ENCODE results near the gene BCAM.

The BCAM gene

GRCh38 chr19:44789943-44790483 lies 18.9 kb upstream of the BCAM start:
- DNase-seq (ENCODE audit: low spot score) = no peak

GRCh38 chr19:44792281-44792680 lies 16.6 kb upstream of the BCAM start:
- DNase-seq (ENCODE audit: low spot score) = no peak

GRCh38 chr19:44794610-44795009 lies 14.3 kb upstream of the BCAM start:
- no peak for DNase-seq (ENCODE audit: low spot score)

GRCh38 chr19:44795398-44795987 lies 13.4 kb upstream of the BCAM start:
- no peak for DNase-seq (ENCODE audit: low spot score)

- DNase-seq (ENCODE audit: low spot score) = no peak
Measured at GRCh38 chr19:44796701-44797115, 12.2 kb upstream of the BCAM start.

GRCh38 chr19:44799627-44800346 lies 9.1 kb upstream of the BCAM start:
- no peak for DNase-seq (ENCODE audit: low spot score)

- DNase-seq (ENCODE audit: low spot score) = peak; percentile 65
Measured at GRCh38 chr19:44800461-44800860, 8.4 kb upstream of the BCAM start.

GRCh38 chr19:44803442-44804428 lies 5.2 kb upstream of the BCAM start:
- DNase-seq (ENCODE audit: low spot score) = no peak

- no peak for DNase-seq (ENCODE audit: low spot score)
Measured at GRCh38 chr19:44806291-44806690, 2.6 kb upstream of the BCAM start.

GRCh38 chr19:44807162-44807561 lies 1.7 kb upstream of the BCAM start:
- peak; percentile 50 for DNase-seq (ENCODE audit: low spot score)

GRCh38 chr19:44807652-44808462 lies 1.0 kb upstream of the BCAM start:
- peak; percentile 53 for DNase-seq (ENCODE audit: low spot score)

- no peak for DNase-seq (ENCODE audit: low spot score)
Measured at GRCh38 chr19:44809577-44810233, 802 bp downstream of the BCAM start.

GRCh38 chr19:44810234-44811121 lies 1.6 kb downstream of the BCAM start:
- no peak for DNase-seq (ENCODE audit: low spot score)

- DNase-seq (ENCODE audit: low spot score) = no peak
Measured at GRCh38 chr19:44811122-44811419, 2.2 kb downstream of the BCAM start.

- DNase-seq (ENCODE audit: low spot score) = no peak
Measured at GRCh38 chr19:44812142-44812718, 3.3 kb downstream of the BCAM start.

- DNase-seq (ENCODE audit: low spot score) = no peak
Measured at GRCh38 chr19:44813070-44813840, 4.4 kb downstream of the BCAM start.

- DNase-seq (ENCODE audit: low spot score) = no peak
Measured at GRCh38 chr19:44813841-44814470, 5.1 kb downstream of the BCAM start.

- DNase-seq (ENCODE audit: low spot score) = no peak
Measured at GRCh38 chr19:44814517-44814916, 5.6 kb downstream of the BCAM start.

- no peak for DNase-seq (ENCODE audit: low spot score)
Measured at GRCh38 chr19:44816301-44816700, 7.4 kb downstream of the BCAM start.
